SK-N-SH (cell line): Measurements from ENCODE around the gene ADGRL3. TPM values are rescaled to one million over a fixed set of nuclear protein-coding genes. Genes with fewer than 3 reads are reported as not detected.
A peak's percentile ranks its signal among the peaks of the same experiment; 100 is the strongest.

Experiments used
- CTCF ChIA-PET: fragments of 300-600, 350-600 bp; formaldehyde crosslinking; extraction: SDS; loops from one replicate; lab custom pipeline; 2021; lab: Yijun Ruan, JAX
- POLR2A ChIA-PET: fragments of 350-600 bp; sonication (Branson Sonifier 250); formaldehyde crosslinking; extraction: SDS; loops from one replicate; lab custom pipeline; 2020; ENCODE audit warnings: antibody characterized with exemption, inconsistent platforms; lab: Yijun Ruan, JAX
- DNase-seq: peaks from one replicate; pipeline ENCODE4 v3.0.0; 2012
- H2AFZ ChIP-seq: fragments of 200-600 bp; sonication (generic); 2 replicates; pipeline ENCODE4 v1.8.1; 2016; ENCODE audit warnings: antibody characterized with exemption, mild to moderate bottlenecking, low read depth
- H3F3A ChIP-seq: fragments of 200-600 bp; sonication (generic); replicated peaks from 2 replicates; pipeline ENCODE3; 2016; ENCODE audit warnings: antibody characterized with exemption, mild to moderate bottlenecking; ENCODE audit not compliant: insufficient read depth
- H3K27ac ChIP-seq, 2 experiments: fragments of 200-500 bp in 1 of 2; fragments of 200-600 bp in 1 of 2; sonication (Bioruptor generic) in 1 of 2; sonication (generic), shearing (Covaris generic) in 1 of 2; 2 replicates each; pipeline versions ENCODE4 v1.5.1 to v1.6.1; 2014 to 2016; ENCODE audit warnings: low read depth in 2 of 2, inconsistent platforms in 1 of 2, low read length in 1 of 2, mild to moderate bottlenecking in 1 of 2, mixed read lengths in 1 of 2
- H3K27me3 ChIP-seq: fragments of 200-600 bp; sonication (generic), shearing (Covaris generic); 2 replicates; pipeline ENCODE4 v1.6.1; 2016; ENCODE audit warnings: mixed run types; ENCODE audit not compliant: insufficient read depth
- H3K36me3 ChIP-seq, 2 experiments: fragments of 200-500 bp in 1 of 2; fragments of 200-600 bp in 1 of 2; sonication (Bioruptor generic) in 1 of 2; sonication (generic) in 1 of 2; replicated peaks in 1 of 2; 2 replicates each; pipeline versions ENCODE3 to v1.5.1; 2014 to 2016; ENCODE audit warnings: low read length in 1 of 2, mild to moderate bottlenecking in 1 of 2; ENCODE audit not compliant: insufficient read depth in 2 of 2, control insufficient read depth in 1 of 2
- H3K4me1 ChIP-seq, 2 experiments: fragments of 200-500 bp in 1 of 2; fragments of 200-600 bp in 1 of 2; sonication (Bioruptor generic) in 1 of 2; sonication (generic), shearing (Covaris generic) in 1 of 2; 2 replicates each; pipeline versions ENCODE4 v1.5.1 to v1.6.1; 2014 to 2016; ENCODE audit warnings: low read depth in 1 of 2, low read length in 1 of 2, mixed run types in 1 of 2; ENCODE audit not compliant: insufficient read depth in 2 of 2, control insufficient read depth in 1 of 2
- H3K4me2 ChIP-seq: fragments of 200-600 bp; sonication (generic), shearing (Covaris generic); 2 replicates; pipeline ENCODE4 v1.6.1; 2017; ENCODE audit warnings: mixed run types
- H3K4me3 ChIP-seq, 2 experiments: fragments of 200-500 bp in 1 of 2; fragments of 200-600 bp in 1 of 2; sonication (Bioruptor generic) in 1 of 2; sonication (generic), shearing (Covaris generic) in 1 of 2; 2 replicates each; pipeline versions ENCODE4 v1.5.1 to v1.8.1; 2014 to 2016; ENCODE audit warnings: low read depth in 2 of 2, inconsistent platforms in 1 of 2, low read length in 1 of 2, mild to moderate bottlenecking in 1 of 2, mixed read lengths in 1 of 2, moderate library complexity in 1 of 2
- H3K79me2 ChIP-seq: fragments of 200-600 bp; sonication (generic); 2 replicates; pipeline ENCODE4 v1.8.1; 2017; ENCODE audit warnings: mild to moderate bottlenecking; ENCODE audit not compliant: insufficient read depth
- H3K9ac ChIP-seq: fragments of 200-600 bp; sonication (generic); 2 replicates; pipeline ENCODE4 v1.6.1; 2017; ENCODE audit warnings: mixed run types
- H3K9me2 ChIP-seq: fragments of 200-600 bp; sonication (generic); 2 replicates; pipeline ENCODE4 v1.6.1; 2017; ENCODE audit warnings: mixed run types
- H3K9me3 ChIP-seq: fragments of 200-600 bp; sonication (generic); 2 replicates; pipeline ENCODE4 v1.6.1; 2017; ENCODE audit warnings: mixed run types, mild to moderate bottlenecking, moderate library complexity
- H4K20me1 ChIP-seq: fragments of 200-600 bp; sonication (generic); 2 replicates; pipeline ENCODE4 v1.6.1; 2017; ENCODE audit warnings: mild to moderate bottlenecking, mixed run types; ENCODE audit not compliant: insufficient read depth
- CTCF ChIP-seq: fragments of 200-600 bp; sonication (generic); IDR thresholded peaks from 2 replicates; pipeline ENCODE4 v1.6.1; 2017; ENCODE audit warnings: antibody characterized with exemption, mild to moderate bottlenecking, moderate library complexity
- EZH2phosphoT487 ChIP-seq: fragments of 200-600 bp; sonication (generic); IDR thresholded peaks from 2 replicates; pipeline ENCODE4 v1.6.1; 2017; ENCODE audit warnings: low read depth, mixed run types, mild to moderate bottlenecking, antibody characterized with exemption, moderate library complexity, borderline replicate concordance
- FOSL2 ChIP-seq: IDR thresholded peaks from 2 replicates; pipeline ENCODE4 v1.4.0; 2012; ENCODE audit warnings: low read depth, mild to moderate bottlenecking, moderate library complexity, borderline replicate concordance
- FOXJ3 ChIP-seq: sonication (generic); formaldehyde crosslinking; IDR thresholded peaks from 2 replicates; pipeline ENCODE4 v1.5.1; 2020; ENCODE audit warnings: mild to moderate bottlenecking, missing genetic modification reagents
- IRF3 ChIP-seq: fragments of 150-350 bp; IDR thresholded peaks from 2 replicates; pipeline ENCODE4 v1.6.1; 2016; ENCODE audit warnings: mild to moderate bottlenecking, low read depth, low read length
- JUND ChIP-seq: IDR thresholded peaks from 2 replicates; pipeline ENCODE4 v1.4.0; 2012
- MXI1 ChIP-seq: IDR thresholded peaks from 2 replicates; pipeline ENCODE4 v1.6.1; 2012; ENCODE audit warnings: mild to moderate bottlenecking, low read depth, low read length, improper control_type of control experiment
- POLR2AphosphoS5 ChIP-seq: IDR thresholded peaks from 2 replicates; pipeline ENCODE4 v1.6.1; 2012; ENCODE audit warnings: low read depth, low read length
- RAD21 ChIP-seq: IDR thresholded peaks from 2 replicates; pipeline ENCODE4 v1.6.1; 2012; ENCODE audit warnings: mild to moderate bottlenecking, low read length
- REST ChIP-seq: IDR thresholded peaks from 2 replicates; pipeline ENCODE4 v1.6.1; 2012; ENCODE audit warnings: mild to moderate bottlenecking, low read depth, low read length, moderate library complexity
- TAF1 ChIP-seq: IDR thresholded peaks from 2 replicates; pipeline ENCODE4 v1.6.1; 2012; ENCODE audit warnings: low read depth, mild to moderate bottlenecking, low read length, moderate library complexity, borderline replicate concordance
- USF1 ChIP-seq: IDR thresholded peaks from 2 replicates; pipeline ENCODE4 v1.4.0; 2012; ENCODE audit warnings: low read depth, borderline replicate concordance
- YY1 ChIP-seq: IDR thresholded peaks from 2 replicates; pipeline ENCODE4 v1.4.0; 2012; ENCODE audit warnings: low read depth, mild to moderate bottlenecking
- WGBS: methylation state at CpG from one replicate; pipeline ENCODE4 v1.1.6; 2017; ENCODE audit warnings: low lambda C conversion rate; 5-methylcytosine and 5-hydroxymethylcytosine counted together
- polyA plus RNA-seq, 3 experiments: library from polyadenylated mRNA; depleted of rRNA; stranded (reverse); fragments of >200 nt; gene quantifications; 2 replicates each; pipeline ENCODE4 v1.2.3, GENCODE V29; 2012

The ADGRL3 gene
- polyA plus RNA-seq, 1 of the 3 experiments (the other 2 are of a cell fraction), result 0.03 TPM

GRCh38 chr4:61443813-61444510 lies 243.8 kb downstream of the ADGRL3 start:
- Histone ChIP-seq H2AFZ (no peak overlapping the region), H3K9me2 (no peaks in the 10 kb centered on the region), H3F3A (no peaks in the 10 kb centered on the region), H3K27me3 (no peaks in the 10 kb centered on the region), H3K4me1 (no peaks in the 10 kb centered on the region), H3K4me2 (no peak overlapping the region), H3K79me2 (no peaks in the 10 kb centered on the region), H3K9me3 (no peaks in the 10 kb centered on the region), H3K27ac (no peak overlapping the region; a peak in 1 of 4 replicates), H3K4me3 (no peak overlapping the region), H3K9ac (no peak overlapping the region), H3K36me3 (no peaks in the 10 kb centered on the region), H4K20me1 (no peaks in the 10 kb centered on the region)
- no peak for DNase-seq
- ChIA-PET CTCF (interaction anchor here (0.9 kb wide), 1 partner anchor 9 kb away, joined by 3 read pairs; no protein-coding TSS in a partner anchor), POLR2A (no interaction called here)
- 0 out of 2 replicates have a peak, but pooled peaks have one; percentile 31 for TF ChIP-seq JUND
- no peak for TF ChIP-seq RAD21
- TF ChIP-seq FOSL2, result peak; percentile 28; the same call in 1 of the 2 replicates
- 10% methylated on average over 2 of the region's 2 CpGs for WGBS

- no peaks in the 10 kb centered on the region for H4K20me1 ChIP-seq
- no peaks in the 10 kb centered on the region for H3K9me3 ChIP-seq
- H3K27me3 ChIP-seq, result no peaks in the 10 kb centered on the region
- H3K9me2 ChIP-seq, result no peaks in the 10 kb centered on the region
- no peaks in the 10 kb centered on the region for H3K4me1 ChIP-seq
- H3K27ac ChIP-seq, result no peak overlapping the region
- H3K4me2 ChIP-seq, result no peak overlapping the region
- no peaks in the 10 kb centered on the region for H3K36me3 ChIP-seq
- H3K4me3 ChIP-seq, result no peak overlapping the region
- no peak overlapping the region for H3K9ac ChIP-seq
- no peak for DNase-seq
- CTCF ChIA-PET, result no interaction called here
- H2AFZ ChIP-seq, result no peak overlapping the region
- no peaks in the 10 kb centered on the region for H3K79me2 ChIP-seq
- POLR2A ChIA-PET, result no interaction called here
- TF ChIP-seq TAF1 (no peak), REST (no peak), FOSL2 (no peak), MXI1 (no peak), FOXJ3 (CRISPR knock-in tag) (no peak), CTCF (no peak), IRF3 (no peak), POLR2AphosphoS5 (no peak), YY1 (no peak), EZH2phosphoT487 (no peak), USF1 (no peak)
- H3F3A ChIP-seq, result no peaks in the 10 kb centered on the region
- 56% methylated on average over 2 of the region's 2 CpGs for WGBS
Measured at GRCh38 chr4:61445374-61446063, 245.4 kb downstream of the ADGRL3 start.
